ENCODE data around the gene PIGU.

GRCh38 chr20:34569598-34569997 is 107.3 kb downstream of the PIGU start:
- TF ChIP-seq CTCF (conservative IDR thresholded peaks at IDR 0.05), result no peak
- no peak for TF ChIP-seq EZH2 (IDR thresholded peaks at IDR 0.05; ENCODE audit: low read depth)
